OCI-LY7 (cell line): ENCODE results near the gene USP6NL. TPM values are rescaled to one million over a fixed set of nuclear protein-coding genes. Genes with fewer than 3 reads are reported as not detected.
A peak's percentile ranks its signal among the peaks of the same experiment; 100 is the strongest.

Source experiments
- BruUV-seq: library from RNA; stranded (reverse); fragments of 400-500 nt; replicated peaks from 2 replicates; lab custom pipeline; 2021; lab: Mats Ljungman, UMichigan
- CTCF ChIA-PET: fragments of 300-600 bp; sonication (Branson Sonifier 250); formaldehyde crosslinking; loops from one replicate; lab custom pipeline; 2022; ENCODE audit warnings: antibody characterized with exemption; ENCODE audit not compliant: unreplicated experiment; lab: Charles Lee
- POLR2A ChIA-PET: fragments of 300-600 bp; sonication (Branson Sonifier 250); formaldehyde crosslinking; loops from one replicate; lab custom pipeline; 2022; ENCODE audit warnings: antibody characterized with exemption; lab: Charles Lee
- DNase-seq: peaks from one replicate; pipeline ENCODE4 v3.0.0-alpha.2; 2015; ENCODE audit warnings: low spot score
- H2AFZ ChIP-seq: fragments of 200-600 bp; sonication (generic), shearing (Covaris generic); 2 replicates; pipeline ENCODE4 v1.6.1; 2014; ENCODE audit warnings: mild to moderate bottlenecking, antibody characterized with exemption, low read length, moderate library complexity
- H3K27ac ChIP-seq: fragments of 200-600 bp; sonication (generic); 2 replicates; pipeline ENCODE4 v1.5.1; 2014; ENCODE audit warnings: mixed run types, low read depth, mild to moderate bottlenecking, moderate library complexity, low read length, inconsistent platforms; ENCODE audit not compliant: poor library complexity, severe bottlenecking
- H3K36me3 ChIP-seq: fragments of 200-600 bp; sonication (generic); 2 replicates; pipeline ENCODE4 v1.6.1; 2014; ENCODE audit warnings: mild to moderate bottlenecking, antibody characterized with exemption, low read length, moderate library complexity, mixed read lengths; ENCODE audit not compliant: insufficient read depth
- H3K4me1 ChIP-seq: fragments of 200-600 bp; sonication (generic); 2 replicates; pipeline ENCODE4 v1.5.1; 2014; ENCODE audit warnings: mild to moderate bottlenecking, low read length; ENCODE audit not compliant: insufficient read depth, poor library complexity, severe bottlenecking
- H3K4me2 ChIP-seq: fragments of 200-600 bp; sonication (generic); 2 replicates; pipeline ENCODE4 v1.6.1; 2014; ENCODE audit warnings: mild to moderate bottlenecking, low read length
- H3K4me3 ChIP-seq: fragments of 200-600 bp; sonication (generic); 2 replicates; pipeline ENCODE4 v1.5.1; 2014; ENCODE audit warnings: mild to moderate bottlenecking, low read depth, low read length; ENCODE audit not compliant: poor library complexity, severe bottlenecking
- H3K79me2 ChIP-seq: fragments of 200-600 bp; sonication (generic); 2 replicates; pipeline ENCODE4 v1.6.1; 2016; ENCODE audit warnings: low read depth, mild to moderate bottlenecking, low read length, moderate library complexity, mixed read lengths; ENCODE audit not compliant: insufficient read depth
- H3K9me2 ChIP-seq: fragments of 200-600 bp; sonication (generic); 2 replicates; pipeline ENCODE4 v1.6.1; 2016; ENCODE audit warnings: mild to moderate bottlenecking, low read length, mixed read lengths; ENCODE audit not compliant: insufficient read depth
- H3K9me3 ChIP-seq: fragments of 200-600 bp; sonication (generic); 2 replicates; pipeline ENCODE4 v1.6.1; 2014; ENCODE audit warnings: mild to moderate bottlenecking, mixed run types, low read length, mixed read lengths
- H4K20me1 ChIP-seq: fragments of 200-600 bp; sonication (generic); 2 replicates; pipeline ENCODE4 v1.6.1; 2014; ENCODE audit warnings: mild to moderate bottlenecking, antibody characterized with exemption, low read length, moderate library complexity, mixed read lengths; ENCODE audit not compliant: insufficient read depth
- EZH2phosphoT487 ChIP-seq: fragments of 200-600 bp; sonication (generic); IDR thresholded peaks from 2 replicates; pipeline ENCODE4 v1.6.1; 2018; ENCODE audit warnings: low read depth, borderline replicate concordance, mild to moderate bottlenecking, mixed run types, antibody characterized with exemption, low read length, moderate library complexity, mixed read lengths
- intact Hi-C: fragments of 100-400 bp; cut with micrococcal nuclease; formaldehyde crosslinking; loops from one replicate; pipeline ENCODE4 v1.10.0; 2022; ENCODE audit not compliant: unreplicated experiment
- total RNA-seq, 2 experiments: library from RNA; depleted of rRNA in 1 of 2; stranded (reverse); fragments of >200 nt in 1 of 2; shearing (Covaris generic) in 1 of 2; gene quantifications; 2 replicates each; pipeline ENCODE4 v1.2.3, GENCODE V29; 2014 to 2022
- TF ChIP-seq, protein P1 (sequence below): fragments of 200-600 bp; sonication (generic); conservative IDR thresholded peaks from 2 replicates; pipeline ENCODE4 v1.5.1; 2014; ENCODE audit warnings: mild to moderate bottlenecking, antibody characterized with exemption, low read length, moderate library complexity, mixed read lengths

The USP6NL gene
- total RNA-seq, 2 experiments from 2014 or later, result 41.7 to 59.7 TPM

DNA sequence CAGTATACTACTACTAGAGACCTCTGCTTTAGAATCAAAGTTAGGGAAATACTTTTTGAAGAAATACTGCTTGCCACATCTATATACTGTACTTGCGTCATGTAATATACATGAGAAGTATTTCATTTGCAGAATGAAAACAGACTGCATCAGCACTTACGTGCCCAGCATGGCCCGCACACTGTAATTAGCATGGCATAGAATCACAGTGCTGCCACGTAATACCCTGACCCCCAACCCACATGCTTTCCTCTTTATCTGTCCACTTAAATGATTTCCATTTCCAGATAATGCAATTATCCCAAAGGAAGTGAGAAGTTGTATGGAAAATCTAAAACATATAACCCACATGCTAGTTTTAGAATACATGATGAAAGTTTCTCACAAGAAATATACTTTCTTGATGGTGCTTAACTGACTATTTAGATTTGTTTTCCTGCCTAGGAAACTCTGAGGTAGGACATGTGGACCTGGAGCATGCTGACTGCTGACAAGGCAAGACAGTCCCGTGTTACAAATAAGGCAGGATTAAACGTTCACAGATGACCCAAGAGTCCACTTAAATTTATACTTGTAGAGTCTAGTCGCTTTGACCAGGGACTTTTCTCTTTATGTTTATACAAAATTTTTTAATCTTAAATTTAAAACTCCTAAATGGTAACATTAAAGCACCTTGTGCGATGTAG is 12.6 kb downstream of the USP6NL start:
- BruUV-seq, result no TSS peak
- H3K4me1 ChIP-seq, result peaks cover 63% of the 10 kb centered on the region
- DNase-seq, result no peak
- H4K20me1 ChIP-seq, result peaks cover 38% of the 10 kb centered on the region
- H3K27ac ChIP-seq, result no peak overlapping the region
- POLR2A ChIA-PET, result interaction anchor here (0.6 to 1.0 kb wide), 3 partner anchors 9 to 113 kb away, joined by 3 to 5 read pairs (median 5); no protein-coding TSS in a partner anchor
- CTCF ChIA-PET, result no interaction called here
- H3K79me2 ChIP-seq, result peaks cover 99% of the 10 kb centered on the region
- intact Hi-C loops, result no loop called here
- H3K9me2 ChIP-seq, result no peaks in the 10 kb centered on the region
- H3K4me3 ChIP-seq, result no peak overlapping the region
- no peak overlapping the region for H3K4me2 ChIP-seq
- no peak overlapping the region for H2AFZ ChIP-seq
- no peak for TF ChIP-seq EZH2phosphoT487
- TF ChIP-seq, protein P1, sequence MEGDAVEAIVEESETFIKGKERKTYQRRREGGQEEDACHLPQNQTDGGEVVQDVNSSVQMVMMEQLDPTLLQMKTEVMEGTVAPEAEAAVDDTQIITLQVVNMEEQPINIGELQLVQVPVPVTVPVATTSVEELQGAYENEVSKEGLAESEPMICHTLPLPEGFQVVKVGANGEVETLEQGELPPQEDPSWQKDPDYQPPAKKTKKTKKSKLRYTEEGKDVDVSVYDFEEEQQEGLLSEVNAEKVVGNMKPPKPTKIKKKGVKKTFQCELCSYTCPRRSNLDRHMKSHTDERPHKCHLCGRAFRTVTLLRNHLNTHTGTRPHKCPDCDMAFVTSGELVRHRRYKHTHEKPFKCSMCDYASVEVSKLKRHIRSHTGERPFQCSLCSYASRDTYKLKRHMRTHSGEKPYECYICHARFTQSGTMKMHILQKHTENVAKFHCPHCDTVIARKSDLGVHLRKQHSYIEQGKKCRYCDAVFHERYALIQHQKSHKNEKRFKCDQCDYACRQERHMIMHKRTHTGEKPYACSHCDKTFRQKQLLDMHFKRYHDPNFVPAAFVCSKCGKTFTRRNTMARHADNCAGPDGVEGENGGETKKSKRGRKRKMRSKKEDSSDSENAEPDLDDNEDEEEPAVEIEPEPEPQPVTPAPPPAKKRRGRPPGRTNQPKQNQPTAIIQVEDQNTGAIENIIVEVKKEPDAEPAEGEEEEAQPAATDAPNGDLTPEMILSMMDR, result no peak
- H3K36me3 ChIP-seq, result peaks cover 66% of the 10 kb centered on the region
- H3K9me3 ChIP-seq, result no peaks in the 10 kb centered on the region

DNA sequence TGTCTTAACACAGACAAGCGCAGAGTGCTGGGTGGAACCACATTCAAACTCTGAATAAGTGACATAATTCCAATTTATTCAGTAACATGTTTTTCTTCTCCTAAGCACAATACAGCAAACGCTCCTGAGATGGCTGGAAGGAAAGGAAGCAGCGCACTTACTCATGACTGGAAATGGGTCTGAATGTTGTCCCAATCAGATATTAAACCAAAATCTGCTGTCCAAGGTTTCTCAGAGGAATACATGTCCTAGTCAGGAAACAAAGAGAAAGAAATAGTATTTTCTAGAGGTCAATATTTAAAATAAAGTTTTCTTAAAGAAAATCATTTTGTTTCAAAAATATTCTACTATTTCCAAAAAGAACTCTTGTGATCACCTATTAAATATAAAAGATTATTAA is 14.0 kb downstream of the USP6NL start:
- Histone ChIP-seq H3K4me1 (peaks cover 49% of the 10 kb centered on the region), H3K4me3 (no peak overlapping the region), H3K9me3 (no peaks in the 10 kb centered on the region), H3K36me3 (peaks cover 80% of the 10 kb centered on the region), H3K27ac (no peak overlapping the region), H3K79me2 (peaks cover 99% of the 10 kb centered on the region), H3K4me2 (no peak overlapping the region), H4K20me1 (peaks cover 24% of the 10 kb centered on the region), H2AFZ (no peak overlapping the region), H3K9me2 (no peaks in the 10 kb centered on the region)
- intact Hi-C loops, result no loop called here
- no TSS peak for BruUV-seq
- DNase-seq, result no peak
- ChIA-PET POLR2A (no interaction called here), CTCF (no interaction called here)
- TF ChIP-seq, protein P1, result no peak
- TF ChIP-seq EZH2phosphoT487, result no peak

DNA sequence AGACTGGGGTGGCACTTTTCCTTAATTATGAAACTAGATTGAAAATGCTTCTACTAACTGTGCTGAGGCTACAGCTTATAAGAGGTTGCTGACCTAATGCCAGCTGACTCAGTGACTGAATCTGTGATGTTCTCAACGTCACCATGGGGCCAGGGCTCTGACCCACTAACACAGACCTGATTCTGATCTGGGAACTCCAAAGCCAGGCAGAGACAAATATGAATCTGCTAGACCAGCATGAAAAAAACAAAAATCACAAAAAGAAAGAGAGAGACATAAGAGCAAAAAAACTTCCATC is 16.1 kb downstream of the USP6NL start:
- Histone ChIP-seq H3K9me2 (no peaks in the 10 kb centered on the region), H3K79me2 (peaks cover 99% of the 10 kb centered on the region), H2AFZ (no peak overlapping the region), H3K4me2 (peak overlapping the region; percentile 25), H3K4me3 (no peak overlapping the region), H4K20me1 (peaks cover 12% of the 10 kb centered on the region), H3K36me3 (peaks cover 77% of the 10 kb centered on the region), H3K4me1 (peaks cover 44% of the 10 kb centered on the region), H3K27ac (peak overlapping the region; percentile 22), H3K9me3 (no peaks in the 10 kb centered on the region)
- CTCF ChIA-PET, result interaction anchor here (1.1 kb wide), 1 partner anchor 9 kb away, joined by 3 read pairs; no protein-coding TSS in a partner anchor
- TF ChIP-seq, protein P1, result no peak
- no peak for TF ChIP-seq EZH2phosphoT487
- no TSS peak for BruUV-seq
- DNase-seq, result no peak
- POLR2A ChIA-PET, result interaction anchor here (1.3 to 5.0 kb wide), 4 partner anchors 8 to 17 kb away, joined by 4 to 19 read pairs (median 14); no protein-coding TSS in a partner anchor
- intact Hi-C loops, result no loop called here
